OCI-LY7 (cell line): ENCODE results near the gene PGP. TPM values are rescaled to one million over a fixed set of nuclear protein-coding genes. Genes with fewer than 3 reads are reported as not detected.
A peak's percentile ranks its signal among the peaks of the same experiment; 100 is the strongest.

ENCODE experiments used
- BruUV-seq: library from RNA; stranded (reverse); fragments of 400-500 nt; replicated peaks from 2 replicates; lab custom pipeline; 2021; lab: Mats Ljungman, UMichigan
- CTCF ChIA-PET: fragments of 300-600 bp; sonication (Branson Sonifier 250); formaldehyde crosslinking; loops from one replicate; lab custom pipeline; 2022; ENCODE audit warnings: antibody characterized with exemption; ENCODE audit not compliant: unreplicated experiment; lab: Charles Lee
- POLR2A ChIA-PET: fragments of 300-600 bp; sonication (Branson Sonifier 250); formaldehyde crosslinking; loops from one replicate; lab custom pipeline; 2022; ENCODE audit warnings: antibody characterized with exemption; lab: Charles Lee
- DNase-seq: peaks from one replicate; pipeline ENCODE4 v3.0.0-alpha.2; 2015; ENCODE audit warnings: low spot score
- H2AFZ ChIP-seq: fragments of 200-600 bp; sonication (generic), shearing (Covaris generic); 2 replicates; pipeline ENCODE4 v1.6.1; 2014; ENCODE audit warnings: mild to moderate bottlenecking, antibody characterized with exemption, low read length, moderate library complexity
- H3K27ac ChIP-seq: fragments of 200-600 bp; sonication (generic); 2 replicates; pipeline ENCODE4 v1.5.1; 2014; ENCODE audit warnings: mixed run types, low read depth, mild to moderate bottlenecking, moderate library complexity, low read length, inconsistent platforms; ENCODE audit not compliant: poor library complexity, severe bottlenecking
- H3K36me3 ChIP-seq: fragments of 200-600 bp; sonication (generic); 2 replicates; pipeline ENCODE4 v1.6.1; 2014; ENCODE audit warnings: mild to moderate bottlenecking, antibody characterized with exemption, low read length, moderate library complexity, mixed read lengths; ENCODE audit not compliant: insufficient read depth
- H3K4me1 ChIP-seq: fragments of 200-600 bp; sonication (generic); 2 replicates; pipeline ENCODE4 v1.5.1; 2014; ENCODE audit warnings: mild to moderate bottlenecking, low read length; ENCODE audit not compliant: insufficient read depth, poor library complexity, severe bottlenecking
- H3K4me2 ChIP-seq: fragments of 200-600 bp; sonication (generic); 2 replicates; pipeline ENCODE4 v1.6.1; 2014; ENCODE audit warnings: mild to moderate bottlenecking, low read length
- H3K4me3 ChIP-seq: fragments of 200-600 bp; sonication (generic); 2 replicates; pipeline ENCODE4 v1.5.1; 2014; ENCODE audit warnings: mild to moderate bottlenecking, low read depth, low read length; ENCODE audit not compliant: poor library complexity, severe bottlenecking
- H3K79me2 ChIP-seq: fragments of 200-600 bp; sonication (generic); 2 replicates; pipeline ENCODE4 v1.6.1; 2016; ENCODE audit warnings: low read depth, mild to moderate bottlenecking, low read length, moderate library complexity, mixed read lengths; ENCODE audit not compliant: insufficient read depth
- H3K9me2 ChIP-seq: fragments of 200-600 bp; sonication (generic); 2 replicates; pipeline ENCODE4 v1.6.1; 2016; ENCODE audit warnings: mild to moderate bottlenecking, low read length, mixed read lengths; ENCODE audit not compliant: insufficient read depth
- H3K9me3 ChIP-seq: fragments of 200-600 bp; sonication (generic); 2 replicates; pipeline ENCODE4 v1.6.1; 2014; ENCODE audit warnings: mild to moderate bottlenecking, mixed run types, low read length, mixed read lengths
- H4K20me1 ChIP-seq: fragments of 200-600 bp; sonication (generic); 2 replicates; pipeline ENCODE4 v1.6.1; 2014; ENCODE audit warnings: mild to moderate bottlenecking, antibody characterized with exemption, low read length, moderate library complexity, mixed read lengths; ENCODE audit not compliant: insufficient read depth
- EZH2phosphoT487 ChIP-seq: fragments of 200-600 bp; sonication (generic); IDR thresholded peaks from 2 replicates; pipeline ENCODE4 v1.6.1; 2018; ENCODE audit warnings: low read depth, borderline replicate concordance, mild to moderate bottlenecking, mixed run types, antibody characterized with exemption, low read length, moderate library complexity, mixed read lengths
- intact Hi-C: fragments of 100-400 bp; cut with micrococcal nuclease; formaldehyde crosslinking; loops from one replicate; pipeline ENCODE4 v1.10.0; 2022; ENCODE audit not compliant: unreplicated experiment
- total RNA-seq, 2 experiments: library from RNA; depleted of rRNA in 1 of 2; stranded (reverse); fragments of >200 nt in 1 of 2; shearing (Covaris generic) in 1 of 2; gene quantifications; 2 replicates each; pipeline ENCODE4 v1.2.3, GENCODE V29; 2014 to 2022
- TF ChIP-seq, protein P1 (sequence below): fragments of 200-600 bp; sonication (generic); conservative IDR thresholded peaks from 2 replicates; pipeline ENCODE4 v1.5.1; 2014; ENCODE audit warnings: mild to moderate bottlenecking, antibody characterized with exemption, low read length, moderate library complexity, mixed read lengths

The PGP gene
- total RNA-seq, 2 experiments from 2014 or later, result 37.9 to 44.2 TPM

GRCh38 chr16:2250652-2251295, 36.1 kb upstream of the PGP start:
- Histone ChIP-seq H3K4me2 (peak overlapping the region; percentile 87), H3K9me3 (no peaks in the 10 kb centered on the region), H3K4me3 (peak overlapping the region; percentile 76), H2AFZ (peak overlapping the region; percentile 18; the same call in 1 of the 2 replicates), H3K27ac (peak overlapping the region; percentile 68), H3K36me3 (peaks cover 67% of the 10 kb centered on the region), H3K4me1 (peaks cover 17% of the 10 kb centered on the region), H3K9me2 (no peaks in the 10 kb centered on the region), H3K79me2 (peaks cover 20% of the 10 kb centered on the region), H4K20me1 (no peaks in the 10 kb centered on the region)
- BruUV-seq, result TSS peak; percentile 59
- ChIA-PET CTCF (no interaction called here), POLR2A (interaction anchor here (0.6 to 1.4 kb wide), 2 partner anchors 10 to 168 kb away, joined by 3 read pairs; no protein-coding TSS in a partner anchor)
- no peak for TF ChIP-seq EZH2phosphoT487
- TF ChIP-seq, protein P1, sequence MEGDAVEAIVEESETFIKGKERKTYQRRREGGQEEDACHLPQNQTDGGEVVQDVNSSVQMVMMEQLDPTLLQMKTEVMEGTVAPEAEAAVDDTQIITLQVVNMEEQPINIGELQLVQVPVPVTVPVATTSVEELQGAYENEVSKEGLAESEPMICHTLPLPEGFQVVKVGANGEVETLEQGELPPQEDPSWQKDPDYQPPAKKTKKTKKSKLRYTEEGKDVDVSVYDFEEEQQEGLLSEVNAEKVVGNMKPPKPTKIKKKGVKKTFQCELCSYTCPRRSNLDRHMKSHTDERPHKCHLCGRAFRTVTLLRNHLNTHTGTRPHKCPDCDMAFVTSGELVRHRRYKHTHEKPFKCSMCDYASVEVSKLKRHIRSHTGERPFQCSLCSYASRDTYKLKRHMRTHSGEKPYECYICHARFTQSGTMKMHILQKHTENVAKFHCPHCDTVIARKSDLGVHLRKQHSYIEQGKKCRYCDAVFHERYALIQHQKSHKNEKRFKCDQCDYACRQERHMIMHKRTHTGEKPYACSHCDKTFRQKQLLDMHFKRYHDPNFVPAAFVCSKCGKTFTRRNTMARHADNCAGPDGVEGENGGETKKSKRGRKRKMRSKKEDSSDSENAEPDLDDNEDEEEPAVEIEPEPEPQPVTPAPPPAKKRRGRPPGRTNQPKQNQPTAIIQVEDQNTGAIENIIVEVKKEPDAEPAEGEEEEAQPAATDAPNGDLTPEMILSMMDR, result no peak
- intact Hi-C loops, result loop anchor here (1.0 kb wide), 1 partner anchor 27 kb away; the partner anchor contains the start of gene E4F1
- DNase-seq, result no peak

- Histone ChIP-seq H3K4me1 (peaks cover 8% of the 10 kb centered on the region), H3K27ac (no peak overlapping the region), H3K36me3 (peaks cover 69% of the 10 kb centered on the region), H3K9me2 (no peaks in the 10 kb centered on the region), H3K79me2 (peaks cover 20% of the 10 kb centered on the region), H3K9me3 (no peaks in the 10 kb centered on the region), H3K4me2 (no peak overlapping the region), H3K4me3 (no peak overlapping the region), H4K20me1 (no peaks in the 10 kb centered on the region), H2AFZ (no peak overlapping the region)
- TF ChIP-seq, protein P1, result no peak
- TF ChIP-seq EZH2phosphoT487, result no peak
- DNase-seq, result no peak
- ChIA-PET CTCF (no interaction called here), POLR2A (interaction anchor here (1.0 kb wide), 1 partner anchor 15 kb away, joined by 3 read pairs; no protein-coding TSS in a partner anchor)
- intact Hi-C loops, result no loop called here
- BruUV-seq, result no TSS peak
Observed at GRCh38 chr16:2246301-2246885, 31.8 kb upstream of the PGP start.
